Measurements from ENCODE around the gene MYADM. TPM values are rescaled to one million over a fixed set of nuclear protein-coding genes. Genes with fewer than 3 reads are reported as not detected.

Gene MYADM
- total and polyA plus RNA-seq, 9 donors: 27.5 to 216 (median 134) TPM

DNA sequence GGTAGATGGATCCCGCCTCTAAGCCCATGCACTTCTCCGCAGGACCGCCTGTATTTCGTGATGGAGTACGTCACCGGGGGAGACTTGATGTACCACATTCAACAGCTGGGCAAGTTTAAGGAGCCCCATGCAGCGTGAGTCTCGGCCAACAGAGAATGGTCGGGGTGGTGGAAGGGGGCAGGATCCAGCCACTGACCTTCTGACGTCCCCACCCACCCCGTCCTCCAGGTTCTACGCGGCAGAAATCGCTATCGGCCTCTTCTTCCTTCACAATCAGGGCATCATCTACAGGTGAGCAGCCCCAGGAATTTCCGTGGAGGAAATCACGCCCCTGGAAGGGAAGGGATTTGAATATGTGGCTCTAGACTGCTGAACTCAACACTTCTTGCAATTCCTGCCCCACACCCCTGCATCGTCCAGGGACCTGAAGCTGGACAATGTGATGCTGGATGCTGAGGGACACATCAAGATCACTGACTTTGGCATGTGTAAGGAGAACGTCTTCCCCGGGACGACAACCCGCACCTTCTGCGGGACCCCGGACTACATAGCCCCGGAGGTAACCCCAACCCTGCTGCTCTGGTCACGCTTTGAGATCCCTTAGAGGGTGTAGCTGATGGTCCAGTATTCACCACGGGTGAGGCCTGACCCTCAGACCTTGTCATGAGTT, 32.6 kb downstream of the MYADM start:
- Histone ChIP-seq H3K36me3 (no peaks in the 10 kb centered on the region), H3K27ac (no peak overlapping the region), H3K4me1 (ENCODE audit: insufficient read depth) (no peaks in the 10 kb centered on the region), H3K4me3 (no peak overlapping the region), H3K27me3 (no peaks in the 10 kb centered on the region), H3K9me3 (no peaks in the 10 kb centered on the region)
- 90% methylated on average over 27 of the region's 27 CpGs for WGBS, 3 donors
- no peak for DNase-seq
- intact Hi-C loops (cut with DNase I): loop anchor here in 1 of 4 donors (10.0 kb wide), 1 partner anchor 56 kb away; no protein-coding TSS in a partner anchor
- TF ChIP-seq, protein P1, sequence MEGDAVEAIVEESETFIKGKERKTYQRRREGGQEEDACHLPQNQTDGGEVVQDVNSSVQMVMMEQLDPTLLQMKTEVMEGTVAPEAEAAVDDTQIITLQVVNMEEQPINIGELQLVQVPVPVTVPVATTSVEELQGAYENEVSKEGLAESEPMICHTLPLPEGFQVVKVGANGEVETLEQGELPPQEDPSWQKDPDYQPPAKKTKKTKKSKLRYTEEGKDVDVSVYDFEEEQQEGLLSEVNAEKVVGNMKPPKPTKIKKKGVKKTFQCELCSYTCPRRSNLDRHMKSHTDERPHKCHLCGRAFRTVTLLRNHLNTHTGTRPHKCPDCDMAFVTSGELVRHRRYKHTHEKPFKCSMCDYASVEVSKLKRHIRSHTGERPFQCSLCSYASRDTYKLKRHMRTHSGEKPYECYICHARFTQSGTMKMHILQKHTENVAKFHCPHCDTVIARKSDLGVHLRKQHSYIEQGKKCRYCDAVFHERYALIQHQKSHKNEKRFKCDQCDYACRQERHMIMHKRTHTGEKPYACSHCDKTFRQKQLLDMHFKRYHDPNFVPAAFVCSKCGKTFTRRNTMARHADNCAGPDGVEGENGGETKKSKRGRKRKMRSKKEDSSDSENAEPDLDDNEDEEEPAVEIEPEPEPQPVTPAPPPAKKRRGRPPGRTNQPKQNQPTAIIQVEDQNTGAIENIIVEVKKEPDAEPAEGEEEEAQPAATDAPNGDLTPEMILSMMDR (IDR thresholded peaks at IDR 0.05): no peak
- TF ChIP-seq EP300 (IDR thresholded peaks at IDR 0.05): no peak
- TF ChIP-seq POLR2A (IDR thresholded peaks at IDR 0.05): no peak

GRCh38 chr19:53903055-53903680, 35.5 kb downstream of the MYADM start:
- no peak overlapping the region for H3K27ac ChIP-seq
- DNase-seq: no peak
- H3K9me3 ChIP-seq: no peaks in the 10 kb centered on the region
- TF ChIP-seq POLR2A (IDR thresholded peaks at IDR 0.05) (no peak), EP300 (IDR thresholded peaks at IDR 0.05) (no peak)
- TF ChIP-seq, protein P1 (IDR thresholded peaks at IDR 0.05): no peak
- no peak overlapping the region for H3K4me3 ChIP-seq
- no peaks in the 10 kb centered on the region for H3K4me1 ChIP-seq (ENCODE audit: insufficient read depth)
- WGBS, 3 donors: 39 to 48% (median 40%) methylated on average over 4 of the region's 4 CpGs
- no peaks in the 10 kb centered on the region for H3K36me3 ChIP-seq
- H3K27me3 ChIP-seq: peaks cover under 1% of the 10 kb centered on the region
- intact Hi-C loops (cut with DNase I): loop anchor here in 1 of 4 donors (10.0 kb wide), 1 partner anchor 58 kb away; no protein-coding TSS in a partner anchor

DNA sequence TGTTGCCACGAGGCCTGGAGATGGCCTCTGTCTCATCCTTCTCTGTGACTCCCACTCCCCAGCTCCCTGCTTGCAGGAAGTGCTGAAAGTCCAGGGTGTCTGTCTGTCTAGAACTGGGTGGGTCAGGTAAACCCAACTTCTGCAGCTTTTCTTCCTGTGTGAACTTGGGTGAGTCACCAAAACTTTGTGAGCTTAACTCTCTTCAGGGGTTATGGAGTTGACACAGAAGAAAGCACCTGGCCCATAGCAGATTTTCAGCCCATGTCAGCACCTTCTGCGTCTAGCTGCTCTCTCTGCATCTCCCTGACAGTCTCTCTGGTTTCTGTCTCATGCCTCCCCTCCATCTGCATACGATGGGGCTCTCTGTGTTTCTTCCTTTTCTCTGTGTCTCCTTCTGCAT, 37.2 kb downstream of the MYADM start:
- intact Hi-C loops (cut with DNase I): loop anchor here in 1 of 4 donors (10.0 kb wide), 1 partner anchor 60 kb away; no protein-coding TSS in a partner anchor
- H3K27me3 ChIP-seq: peaks cover 3% of the 10 kb centered on the region

GRCh38 chr19:53905787-53906186, 38.1 kb downstream of the MYADM start:
- H3K36me3 ChIP-seq: no peaks in the 10 kb centered on the region
- peaks cover 3% of the 10 kb centered on the region for H3K27me3 ChIP-seq
- intact Hi-C loops (cut with DNase I): loop anchor here in 1 of 4 donors (10.0 kb wide), 1 partner anchor 61 kb away; no protein-coding TSS in a partner anchor
- no peaks in the 10 kb centered on the region for H3K9me3 ChIP-seq
- H3K4me3 ChIP-seq: no peak overlapping the region
- no peak for DNase-seq
- TF ChIP-seq EP300 (IDR thresholded peaks at IDR 0.05) (no peak), POLR2A (IDR thresholded peaks at IDR 0.05) (no peak)
- TF ChIP-seq, protein P1 (IDR thresholded peaks at IDR 0.05): no peak
- 59 to 64% (median 60%) methylated on average over 1 of the region's 1 CpG for WGBS, 3 donors
- H3K4me1 ChIP-seq (ENCODE audit: insufficient read depth): peaks cover 2% of the 10 kb centered on the region
- no peak overlapping the region for H3K27ac ChIP-seq

More for the DNA sequence above, 37.2 kb downstream of the MYADM start:
- 30 to 41% (median 30%) methylated on average over 3 of the region's 3 CpGs for WGBS, 3 donors
- H3K4me3 ChIP-seq: no peak overlapping the region
- no peak for DNase-seq
- no peaks in the 10 kb centered on the region for H3K36me3 ChIP-seq
- H3K27ac ChIP-seq: no peak overlapping the region
- TF ChIP-seq, protein P1 (IDR thresholded peaks at IDR 0.05): no peak
- TF ChIP-seq POLR2A (IDR thresholded peaks at IDR 0.05): no peak
- no peak for TF ChIP-seq EP300 (IDR thresholded peaks at IDR 0.05)
- H3K9me3 ChIP-seq: no peaks in the 10 kb centered on the region
- H3K4me1 ChIP-seq (ENCODE audit: insufficient read depth): peaks cover 2% of the 10 kb centered on the region

Data from ovary (tissue), 9 donors.